ENCODE measurements around the gene IKZF1.

IKZF1 gene

DNA sequence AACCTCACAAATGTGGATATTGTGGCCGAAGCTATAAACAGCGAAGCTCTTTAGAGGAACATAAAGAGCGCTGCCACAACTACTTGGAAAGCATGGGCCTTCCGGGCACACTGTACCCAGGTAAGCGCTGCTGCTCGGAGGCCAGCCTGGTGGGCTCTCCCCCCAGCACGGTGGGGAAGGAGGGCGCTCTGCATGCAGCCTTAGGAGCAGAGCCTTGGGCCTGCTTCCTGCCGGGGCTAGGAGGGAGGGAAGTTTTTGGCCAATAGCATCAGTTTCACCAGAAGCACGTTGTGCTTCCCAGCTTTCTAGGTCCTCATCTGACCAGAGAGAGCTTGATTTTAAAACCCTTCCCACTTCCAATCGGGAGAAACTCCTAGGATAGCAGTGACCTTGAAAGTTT lies 82.8 kb downstream of the IKZF1 start:
- no peak overlapping the region for H3K27ac ChIP-seq (ENCODE audit: low read depth, low read length)

GRCh38 chr7:50389961-50390360 lies 85.4 kb downstream of the IKZF1 start:
- H3K9me3 ChIP-seq (ENCODE audit: control insufficient read depth, insufficient read depth, low read length) = no peaks in the 10 kb centered on the region
- no peak overlapping the region for H3K9ac ChIP-seq (ENCODE audit: low read depth, low read length)
- H3K27ac ChIP-seq (ENCODE audit: low read depth, low read length) = no peak overlapping the region
- H3K36me3 ChIP-seq (ENCODE audit: control insufficient read depth, insufficient read depth, low read length) = no peaks in the 10 kb centered on the region
- no peak overlapping the region for H3K4me3 ChIP-seq (ENCODE audit: low read depth, low read length)
- H3K27me3 ChIP-seq (ENCODE audit: control insufficient read depth, insufficient read depth, low read length) = no peaks in the 10 kb centered on the region
- no peaks in the 10 kb centered on the region for H3K4me1 ChIP-seq (ENCODE audit: control insufficient read depth, insufficient read depth, low read length)

More for the DNA sequence above, 82.8 kb downstream of the IKZF1 start:
- Histone ChIP-seq H3K4me3 (ENCODE audit: low read depth, low read length) (no peak overlapping the region), H3K9ac (ENCODE audit: low read depth, low read length) (no peak overlapping the region), H3K4me1 (ENCODE audit: control insufficient read depth, insufficient read depth, low read length) (peaks cover 4% of the 10 kb centered on the region; the same call in 1 of the 2 replicates), H3K27me3 (ENCODE audit: control insufficient read depth, insufficient read depth, low read length) (no peaks in the 10 kb centered on the region), H3K36me3 (ENCODE audit: control insufficient read depth, insufficient read depth, low read length) (no peaks in the 10 kb centered on the region), H3K9me3 (ENCODE audit: control insufficient read depth, insufficient read depth, low read length) (no peaks in the 10 kb centered on the region)

GRCh38 chr7:50391386-50391785 lies 86.9 kb downstream of the IKZF1 start:
- H3K9ac ChIP-seq (ENCODE audit: low read depth, low read length) = no peak overlapping the region
- no peak overlapping the region for H3K27ac ChIP-seq (ENCODE audit: low read depth, low read length)
- H3K4me3 ChIP-seq (ENCODE audit: low read depth, low read length) = no peak overlapping the region
- H3K9me3 ChIP-seq (ENCODE audit: control insufficient read depth, insufficient read depth, low read length) = no peaks in the 10 kb centered on the region
- H3K27me3 ChIP-seq (ENCODE audit: control insufficient read depth, insufficient read depth, low read length) = no peaks in the 10 kb centered on the region
- no peaks in the 10 kb centered on the region for H3K4me1 ChIP-seq (ENCODE audit: control insufficient read depth, insufficient read depth, low read length)
- no peaks in the 10 kb centered on the region for H3K36me3 ChIP-seq (ENCODE audit: control insufficient read depth, insufficient read depth, low read length)

- H3K4me3 ChIP-seq (ENCODE audit: low read depth, low read length) = no peak overlapping the region
- no peaks in the 10 kb centered on the region for H3K36me3 ChIP-seq (ENCODE audit: control insufficient read depth, insufficient read depth, low read length)
- no peaks in the 10 kb centered on the region for H3K9me3 ChIP-seq (ENCODE audit: control insufficient read depth, insufficient read depth, low read length)
- H3K9ac ChIP-seq (ENCODE audit: low read depth, low read length) = no peak overlapping the region
- no peaks in the 10 kb centered on the region for H3K27me3 ChIP-seq (ENCODE audit: control insufficient read depth, insufficient read depth, low read length)
- no peaks in the 10 kb centered on the region for H3K4me1 ChIP-seq (ENCODE audit: control insufficient read depth, insufficient read depth, low read length)
- H3K27ac ChIP-seq (ENCODE audit: low read depth, low read length) = no peak overlapping the region
Measured at GRCh38 chr7:50393076-50393475, 88.6 kb downstream of the IKZF1 start.

GRCh38 chr7:50393547-50394252 lies 89.2 kb downstream of the IKZF1 start:
- H3K36me3 ChIP-seq (ENCODE audit: control insufficient read depth, insufficient read depth, low read length) = no peaks in the 10 kb centered on the region
- H3K27me3 ChIP-seq (ENCODE audit: control insufficient read depth, insufficient read depth, low read length) = no peaks in the 10 kb centered on the region
- no peaks in the 10 kb centered on the region for H3K4me1 ChIP-seq (ENCODE audit: control insufficient read depth, insufficient read depth, low read length)
- H3K27ac ChIP-seq (ENCODE audit: low read depth, low read length) = no peak overlapping the region
- no peak overlapping the region for H3K9ac ChIP-seq (ENCODE audit: low read depth, low read length)
- no peaks in the 10 kb centered on the region for H3K9me3 ChIP-seq (ENCODE audit: control insufficient read depth, insufficient read depth, low read length)
- H3K4me3 ChIP-seq (ENCODE audit: low read depth, low read length) = no peak overlapping the region

- Histone ChIP-seq H3K36me3 (ENCODE audit: control insufficient read depth, insufficient read depth, low read length) (no peaks in the 10 kb centered on the region), H3K27ac (ENCODE audit: low read depth, low read length) (no peak overlapping the region), H3K9ac (ENCODE audit: low read depth, low read length) (no peak overlapping the region), H3K27me3 (ENCODE audit: control insufficient read depth, insufficient read depth, low read length) (no peaks in the 10 kb centered on the region), H3K4me3 (ENCODE audit: low read depth, low read length) (no peak overlapping the region), H3K4me1 (ENCODE audit: control insufficient read depth, insufficient read depth, low read length) (no peaks in the 10 kb centered on the region), H3K9me3 (ENCODE audit: control insufficient read depth, insufficient read depth, low read length) (no peaks in the 10 kb centered on the region)
Measured at GRCh38 chr7:50394315-50394714, 89.8 kb downstream of the IKZF1 start.

GRCh38 chr7:50396856-50397255 lies 92.3 kb downstream of the IKZF1 start:
- Histone ChIP-seq H3K9ac (ENCODE audit: low read depth, low read length) (no peak overlapping the region), H3K4me1 (ENCODE audit: control insufficient read depth, insufficient read depth, low read length) (no peaks in the 10 kb centered on the region), H3K9me3 (ENCODE audit: control insufficient read depth, insufficient read depth, low read length) (no peaks in the 10 kb centered on the region)

DNA sequence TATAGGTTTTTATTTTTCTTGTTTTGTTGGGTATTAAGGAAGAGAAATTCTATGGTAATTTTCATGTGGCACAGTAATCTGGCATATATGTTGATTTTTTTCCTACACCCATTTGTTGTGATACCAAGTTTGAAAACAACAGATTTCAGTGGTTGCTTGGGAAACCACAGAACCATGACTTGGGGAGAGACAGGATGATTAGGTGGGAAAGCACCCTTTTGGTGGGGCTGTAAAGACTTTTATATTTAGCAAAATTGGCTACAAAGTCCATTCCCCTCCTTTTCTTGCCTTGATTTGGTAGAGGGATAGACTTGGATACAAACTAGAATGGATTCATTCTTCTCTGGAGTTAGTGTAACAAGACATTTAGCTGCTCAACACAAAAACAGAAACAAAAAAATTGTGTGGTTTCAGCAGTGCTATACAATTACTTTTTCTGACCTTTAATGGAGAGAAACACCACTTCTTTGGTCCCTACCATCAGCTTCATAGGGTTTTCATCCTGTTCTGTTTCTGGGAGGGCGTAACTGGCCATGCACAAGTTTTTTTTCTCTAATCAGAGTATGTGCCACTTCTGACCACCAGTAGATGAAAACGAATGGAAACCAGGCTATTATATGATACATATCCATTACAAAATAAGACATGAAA lies 92.9 kb downstream of the IKZF1 start:
- Histone ChIP-seq H3K27ac (ENCODE audit: low read depth, low read length) (no peak overlapping the region), H3K36me3 (ENCODE audit: control insufficient read depth, insufficient read depth, low read length) (no peaks in the 10 kb centered on the region), H3K9me3 (ENCODE audit: control insufficient read depth, insufficient read depth, low read length) (no peaks in the 10 kb centered on the region), H3K4me3 (ENCODE audit: low read depth, low read length) (no peak overlapping the region), H3K4me1 (ENCODE audit: control insufficient read depth, insufficient read depth, low read length) (no peaks in the 10 kb centered on the region), H3K9ac (ENCODE audit: low read depth, low read length) (no peak overlapping the region), H3K27me3 (ENCODE audit: control insufficient read depth, insufficient read depth, low read length) (no peaks in the 10 kb centered on the region)

More at GRCh38 chr7:50396856-50397255, 92.3 kb downstream of the IKZF1 start:
- H3K4me3 ChIP-seq (ENCODE audit: low read depth, low read length) = no peak overlapping the region
- no peaks in the 10 kb centered on the region for H3K27me3 ChIP-seq (ENCODE audit: control insufficient read depth, insufficient read depth, low read length)
- no peak overlapping the region for H3K27ac ChIP-seq (ENCODE audit: low read depth, low read length)
- H3K36me3 ChIP-seq (ENCODE audit: control insufficient read depth, insufficient read depth, low read length) = no peaks in the 10 kb centered on the region

DNA sequence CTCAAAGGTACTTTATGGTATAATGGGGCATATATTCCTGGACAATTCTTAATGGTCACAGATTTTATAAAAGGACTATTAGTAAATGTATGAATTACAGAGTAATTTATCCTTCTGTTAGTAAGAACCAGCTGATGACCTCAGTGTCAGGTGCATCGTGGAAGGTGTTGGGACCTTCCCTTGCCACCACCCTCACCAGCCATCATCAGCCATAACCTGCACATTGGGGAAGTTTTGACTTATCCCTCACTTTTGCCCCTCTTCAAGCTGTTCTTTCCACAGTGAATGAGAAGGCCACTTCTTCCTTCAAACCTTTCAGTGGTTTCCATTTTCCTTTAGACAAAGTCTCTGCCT lies 93.4 kb downstream of the IKZF1 start:
- Histone ChIP-seq H3K27ac (ENCODE audit: low read depth, low read length) (no peak overlapping the region), H3K4me3 (ENCODE audit: low read depth, low read length) (no peak overlapping the region), H3K27me3 (ENCODE audit: control insufficient read depth, insufficient read depth, low read length) (no peaks in the 10 kb centered on the region), H3K4me1 (ENCODE audit: control insufficient read depth, insufficient read depth, low read length) (no peaks in the 10 kb centered on the region), H3K9ac (ENCODE audit: low read depth, low read length) (no peak overlapping the region), H3K36me3 (ENCODE audit: control insufficient read depth, insufficient read depth, low read length) (no peaks in the 10 kb centered on the region), H3K9me3 (ENCODE audit: control insufficient read depth, insufficient read depth, low read length) (no peaks in the 10 kb centered on the region)

DNA sequence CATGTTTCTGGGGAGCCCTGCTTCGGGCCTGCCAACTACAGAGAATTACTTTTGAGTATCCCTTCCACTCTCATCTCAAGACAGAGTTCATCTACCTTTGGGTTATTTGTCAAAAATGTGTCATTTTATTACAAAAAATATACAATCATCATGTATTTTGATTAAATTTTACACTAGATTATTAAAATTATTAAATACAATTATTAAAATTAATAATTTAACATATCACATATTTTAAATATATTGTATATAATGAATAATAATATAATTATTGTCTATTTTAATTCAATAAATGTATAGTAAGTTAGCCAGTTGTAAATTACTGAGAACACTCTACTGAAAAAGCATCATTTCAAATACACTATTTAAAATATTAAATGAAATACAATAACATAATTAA lies 94.7 kb downstream of the IKZF1 start:
- Histone ChIP-seq H3K9ac (ENCODE audit: low read depth, low read length) (no peak overlapping the region), H3K36me3 (ENCODE audit: control insufficient read depth, insufficient read depth, low read length) (no peaks in the 10 kb centered on the region), H3K9me3 (ENCODE audit: control insufficient read depth, insufficient read depth, low read length) (no peaks in the 10 kb centered on the region), H3K4me1 (ENCODE audit: control insufficient read depth, insufficient read depth, low read length) (no peaks in the 10 kb centered on the region), H3K4me3 (ENCODE audit: low read depth, low read length) (no peak overlapping the region), H3K27me3 (ENCODE audit: control insufficient read depth, insufficient read depth, low read length) (no peaks in the 10 kb centered on the region), H3K27ac (ENCODE audit: low read depth, low read length) (no peak overlapping the region)

- Histone ChIP-seq H3K4me3 (ENCODE audit: low read depth, low read length) (no peak overlapping the region), H3K27me3 (ENCODE audit: control insufficient read depth, insufficient read depth, low read length) (no peaks in the 10 kb centered on the region), H3K36me3 (ENCODE audit: control insufficient read depth, insufficient read depth, low read length) (no peaks in the 10 kb centered on the region)
Measured at GRCh38 chr7:50399635-50400034, 95.1 kb downstream of the IKZF1 start.

More at GRCh38 chr7:50399635-50400034, 95.1 kb downstream of the IKZF1 start:
- no peaks in the 10 kb centered on the region for H3K4me1 ChIP-seq (ENCODE audit: control insufficient read depth, insufficient read depth, low read length)
- H3K27ac ChIP-seq (ENCODE audit: low read depth, low read length) = no peak overlapping the region
- H3K9me3 ChIP-seq (ENCODE audit: control insufficient read depth, insufficient read depth, low read length) = no peaks in the 10 kb centered on the region
- no peak overlapping the region for H3K9ac ChIP-seq (ENCODE audit: low read depth, low read length)
